HepG2 (cell line): ENCODE measurements around the gene SPNS3. TPM values are rescaled to one million over a fixed set of nuclear protein-coding genes. Genes with fewer than 3 reads are reported as not detected.

Source experiments
- ELF3 ChIP-seq: IDR thresholded peaks from 2 replicates; pipeline ENCODE4 v1.6.1; 2016; ENCODE audit warnings: missing genetic modification reagents, missing compliant biosample characterization
- GATAD1 ChIP-seq: IDR thresholded peaks from 2 replicates; pipeline ENCODE4 v1.6.1; 2016; ENCODE audit warnings: missing genetic modification reagents, missing compliant biosample characterization
- HDAC2 ChIP-seq: sonication (generic); formaldehyde crosslinking; IDR thresholded peaks from 2 replicates; pipeline ENCODE4 v1.4.0; 2020; ENCODE audit warnings: missing genetic modification reagents
- KDM3A ChIP-seq: IDR thresholded peaks from 2 replicates; pipeline ENCODE4 v1.6.1; 2018; ENCODE audit warnings: low read depth, missing compliant biosample characterization
- KLF12 ChIP-seq: sonication (generic); formaldehyde crosslinking; IDR thresholded peaks from 2 replicates; pipeline ENCODE4 v1.4.0; 2020; ENCODE audit warnings: missing genetic modification reagents, borderline replicate concordance
- MEIS2 ChIP-seq: sonication (generic); formaldehyde crosslinking; IDR thresholded peaks from 2 replicates; pipeline ENCODE4 v1.9.0; 2021; ENCODE audit warnings: mild to moderate bottlenecking, missing genetic modification reagents
- MIER3 ChIP-seq: IDR thresholded peaks from 2 replicates; pipeline ENCODE4 v1.6.1; 2016; ENCODE audit warnings: missing compliant biosample characterization, borderline replicate concordance
- NR1H2 ChIP-seq: sonication (generic); formaldehyde crosslinking; IDR thresholded peaks from 2 replicates; pipeline ENCODE4 v1.8.1; 2022; ENCODE audit warnings: low read depth, missing genetic modification reagents, borderline replicate concordance
- PAWR ChIP-seq: sonication (generic); formaldehyde crosslinking; IDR thresholded peaks from 2 replicates; pipeline ENCODE4 v1.4.0; 2020; ENCODE audit warnings: missing genetic modification reagents, mild to moderate bottlenecking, borderline replicate concordance
- RBAK ChIP-seq: sonication (generic); formaldehyde crosslinking; IDR thresholded peaks from 2 replicates; pipeline ENCODE4 v1.5.1; 2020; ENCODE audit warnings: mild to moderate bottlenecking, missing genetic modification reagents
- RNF2 ChIP-seq: fragments of 450-650 bp; conservative IDR thresholded peaks from 2 replicates; pipeline ENCODE4 v1.6.1; 2016; ENCODE audit warnings: low read depth
- TSC22D2 ChIP-seq: sonication (generic); formaldehyde crosslinking; IDR thresholded peaks from 2 replicates; pipeline ENCODE4 v1.5.1; 2020; ENCODE audit warnings: missing genetic modification reagents, mild to moderate bottlenecking, borderline replicate concordance
- YEATS4 ChIP-seq: sonication (generic); formaldehyde crosslinking; IDR thresholded peaks from 2 replicates; pipeline ENCODE4 v1.4.0; 2020; ENCODE audit warnings: missing genetic modification reagents, borderline replicate concordance
- ZNF235 ChIP-seq: sonication (generic); formaldehyde crosslinking; IDR thresholded peaks from 2 replicates; pipeline ENCODE4 v1.8.1; 2023; ENCODE audit warnings: mild to moderate bottlenecking, missing genetic modification reagents, borderline replicate concordance
- ZNF350 ChIP-seq: sonication (generic); formaldehyde crosslinking; IDR thresholded peaks from 2 replicates; pipeline ENCODE4 v1.4.0; 2020; ENCODE audit warnings: mild to moderate bottlenecking, low read depth, missing genetic modification reagents, borderline replicate concordance
- ZNF432 ChIP-seq: sonication (generic); formaldehyde crosslinking; IDR thresholded peaks from 2 replicates; pipeline ENCODE4 v1.5.0; 2020; ENCODE audit warnings: missing genetic modification reagents, mild to moderate bottlenecking, borderline replicate concordance
- ZNF44 ChIP-seq: sonication (generic); formaldehyde crosslinking; IDR thresholded peaks from 2 replicates; pipeline ENCODE4 v1.5.1; 2020; ENCODE audit warnings: mild to moderate bottlenecking, missing genetic modification reagents
- ZNF451 ChIP-seq: sonication (generic); formaldehyde crosslinking; IDR thresholded peaks from 2 replicates; pipeline ENCODE4 v1.5.0; 2020; ENCODE audit warnings: mild to moderate bottlenecking, missing genetic modification reagents
- ZNF530 ChIP-seq: sonication (generic); formaldehyde crosslinking; IDR thresholded peaks from 2 replicates; pipeline ENCODE4 v1.5.0; 2020; ENCODE audit warnings: low read depth, mild to moderate bottlenecking, missing genetic modification reagents
- ZNF674 ChIP-seq: sonication (generic); formaldehyde crosslinking; IDR thresholded peaks from 2 replicates; pipeline ENCODE4 v1.5.0; 2020; ENCODE audit warnings: low read depth, mild to moderate bottlenecking, missing genetic modification reagents
- ZNF75D ChIP-seq: sonication (generic); formaldehyde crosslinking; IDR thresholded peaks from 2 replicates; pipeline ENCODE4 v1.8.1; 2023; ENCODE audit warnings: missing genetic modification reagents, mild to moderate bottlenecking, borderline replicate concordance
- ZNF788 ChIP-seq: sonication (generic); formaldehyde crosslinking; IDR thresholded peaks from 2 replicates; pipeline ENCODE4 v1.5.0; 2020; ENCODE audit warnings: mild to moderate bottlenecking, missing genetic modification reagents, borderline replicate concordance
- polyA plus RNA-seq, 8 experiments: library from polyadenylated mRNA; depleted of rRNA in 3 of 8; stranded (reverse) in 7 of 8; unstranded in 1 of 8; fragments of >200 nt; fragmentation: Illumina TruSeq in 4 of 8; extraction: Trizol in 4 of 8; gene quantifications; 2 replicates each; pipeline versions ENCODE4 v1.2.1 to v1.2.3, GENCODE V29; 2011 to 2016; ENCODE audit warnings: low read depth in 4 of 8, missing spikeins in 1 of 8, mixed read lengths in 1 of 8; ENCODE audit not compliant: insufficient read depth in 1 of 8
- total RNA-seq, 5 experiments: library from RNA; depleted of rRNA; stranded (reverse); fragments of >200 nt; fragmentation: Illumina TruSeq; extraction: Trizol; gene quantifications; 2 replicates each; pipeline ENCODE4 v1.2.3, GENCODE V29; 2016; ENCODE audit warnings: low read depth in 1 of 5
- TF ChIP-seq, protein P1 (sequence below): sonication (generic); formaldehyde crosslinking; IDR thresholded peaks from 2 replicates; pipeline ENCODE4 v1.4.0; 2020; ENCODE audit warnings: mild to moderate bottlenecking, missing genetic modification reagents
- TF ChIP-seq, protein P2 (sequence below): IDR thresholded peaks from 2 replicates; pipeline ENCODE4 v1.6.1; 2016; ENCODE audit warnings: missing biosample characterization, missing genetic modification reagents, low read depth

SPNS3 gene
- total and polyA plus RNA-seq, 2 of the 13 experiments (the other 11 are each of a cell fraction or from before 2014, with no cell fraction given) = not detected

DNA sequence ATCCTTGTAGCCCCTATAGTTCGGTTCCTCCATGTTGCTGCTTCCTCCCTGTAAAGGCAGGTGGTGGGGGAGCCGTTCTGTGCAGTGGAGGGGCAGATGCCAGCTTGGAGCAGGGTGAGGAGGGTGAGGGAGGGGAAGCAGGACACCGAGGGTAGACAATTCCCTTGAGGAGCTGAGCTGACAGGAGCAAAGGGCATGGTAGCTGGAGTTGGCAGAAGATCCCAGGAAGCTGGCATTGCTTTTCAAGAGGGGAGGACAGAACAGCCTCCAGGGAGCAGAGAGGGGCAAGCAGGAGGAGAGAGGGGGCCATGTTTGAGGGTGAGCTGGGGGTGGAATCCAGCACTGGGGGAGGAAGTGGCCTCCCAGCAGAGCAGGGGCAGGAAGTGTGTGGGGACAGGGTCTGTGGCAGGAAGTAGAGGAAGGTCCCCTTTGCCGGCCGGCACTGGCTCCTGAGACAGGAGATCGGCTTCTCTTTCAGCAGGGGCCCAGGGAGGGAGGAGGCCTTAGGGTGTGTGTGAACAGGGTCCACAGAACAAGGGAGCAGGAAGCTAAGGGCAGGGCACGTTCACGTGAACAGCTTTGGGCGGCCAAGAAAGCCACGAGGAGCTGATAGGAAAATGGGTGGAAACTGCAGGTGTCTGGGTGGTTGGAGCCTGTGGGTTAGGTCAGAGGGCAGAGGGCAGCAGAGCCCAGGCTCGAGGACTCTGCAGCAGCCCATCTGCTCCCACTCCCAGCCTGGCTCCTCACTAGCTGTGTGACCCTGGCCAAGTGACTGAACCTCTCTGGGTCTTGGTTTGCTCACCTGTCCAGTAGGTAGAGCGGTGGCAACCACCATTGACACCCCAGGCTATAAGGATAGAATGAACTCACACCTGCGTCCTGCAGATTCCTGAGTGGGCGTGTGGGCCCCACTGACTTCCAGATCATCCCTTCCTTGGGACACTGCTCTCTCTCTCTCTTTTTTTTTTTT, 47.5 kb downstream of the SPNS3 start (continued):
- TF ChIP-seq RNF2 (no peak), ZNF530 (CRISPR knock-in tag) (no peak), ZNF432 (CRISPR knock-in tag) (no peak), PAWR (CRISPR knock-in tag) (no peak), TSC22D2 (CRISPR knock-in tag) (no peak), ZNF44 (CRISPR knock-in tag) (no peak), NR1H2 (CRISPR knock-in tag) (no peak), KDM3A (CRISPR knock-in tag) (no peak), ZNF235 (CRISPR knock-in tag) (no peak), ZNF451 (CRISPR knock-in tag) (no peak), ZNF674 (no peak), HDAC2 (0 out of 2 replicates have a peak, but pooled peaks have one; percentile 32), MIER3 (CRISPR knock-in tag) (no peak), ZNF75D (CRISPR knock-in tag) (no peak), GATAD1 (CRISPR knock-in tag) (no peak), ZNF788 (CRISPR knock-in tag) (peak; percentile 50; the same call in 1 of the 2 replicates), RBAK (CRISPR knock-in tag) (no peak), MEIS2 (CRISPR knock-in tag) (no peak), ELF3 (CRISPR knock-in tag) (peak; percentile 77), YEATS4 (CRISPR knock-in tag) (0 out of 2 replicates have a peak, but pooled peaks have one; percentile 18), KLF12 (CRISPR knock-in tag) (no peak), ZNF350 (CRISPR knock-in tag) (peak; percentile 72; the same call in 1 of the 2 replicates)
- TF ChIP-seq, protein P1, sequence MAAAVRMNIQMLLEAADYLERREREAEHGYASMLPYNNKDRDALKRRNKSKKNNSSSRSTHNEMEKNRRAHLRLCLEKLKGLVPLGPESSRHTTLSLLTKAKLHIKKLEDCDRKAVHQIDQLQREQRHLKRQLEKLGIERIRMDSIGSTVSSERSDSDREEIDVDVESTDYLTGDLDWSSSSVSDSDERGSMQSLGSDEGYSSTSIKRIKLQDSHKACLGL (CRISPR knock-in tag) = no peak
- TF ChIP-seq, protein P2, sequence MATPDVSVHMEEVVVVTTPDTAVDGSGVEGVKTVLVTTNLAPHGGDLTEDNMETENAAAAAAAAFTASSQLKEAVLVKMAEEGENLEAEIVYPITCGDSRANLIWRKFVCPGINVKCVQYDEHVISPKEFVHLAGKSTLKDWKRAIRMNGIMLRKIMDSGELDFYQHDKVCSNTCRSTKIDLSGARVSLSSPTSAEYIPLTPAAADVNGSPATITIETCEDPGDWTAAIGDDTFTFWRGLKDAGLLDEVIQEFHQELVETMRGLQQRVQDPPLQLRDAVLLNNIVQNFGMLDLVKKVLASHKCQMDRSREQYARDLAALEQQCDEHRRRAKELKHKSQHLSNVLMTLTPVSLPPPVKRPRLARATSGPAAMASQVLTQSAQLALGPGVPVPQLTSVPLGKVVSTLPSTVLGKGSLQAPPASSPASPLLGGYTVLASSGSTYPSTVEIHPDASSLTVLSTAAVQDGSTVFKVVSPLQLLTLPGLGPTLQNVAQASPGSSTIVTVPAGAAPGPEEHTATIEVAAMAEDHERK = no peak
